Inflammatory macrophage (primary cell): ENCODE measurements around the gene TYMP.
A peak's percentile ranks its signal among the peaks of the same experiment; 100 is the strongest.

Experiments used
- DNase-seq, 2 donors: peaks; one replicate each; pipeline ENCODE4 v3.0.0-alpha.2; 2020 to 2022

The TYMP gene

GRCh38 chr22:50562523-50563412 is 33.0 kb upstream of the TYMP start, which contains the start of gene SYCE3:
TSS of gene SYCE3 (minus strand) at chr22:50562919. CDS start at chr22:50556405, 6,514 bp downstream.
- DNase-seq, result peak; percentile 96 to 97

- no peak for DNase-seq
These were observed 31.9 kb upstream of the TYMP start for GRCh38 chr22:50561401-50562358.

GRCh38 chr22:50560034-50560433 is 30.2 kb upstream of the TYMP start:
- no peak for DNase-seq

GRCh38 chr22:50556703-50557102 is 26.9 kb upstream of the TYMP start:
- no peak for DNase-seq

- no peak for DNase-seq
These were observed 23.5 kb upstream of the TYMP start for GRCh38 chr22:50553310-50553709.

- no peak for DNase-seq
These were observed 21.4 kb upstream of the TYMP start for GRCh38 chr22:50551160-50551752.

GRCh38 chr22:50550395-50550794 is 20.6 kb upstream of the TYMP start:
- no peak for DNase-seq

GRCh38 chr22:50548921-50549790 is 19.3 kb upstream of the TYMP start:
- no peak for DNase-seq

- DNase-seq, result no peak
These were observed 18.5 kb upstream of the TYMP start for GRCh38 chr22:50548040-50548920.

- DNase-seq, result no peak
These were observed 17.6 kb upstream of the TYMP start for GRCh38 chr22:50547263-50547985.

- no peak for DNase-seq
These were observed 16.8 kb upstream of the TYMP start for GRCh38 chr22:50546326-50547262.

GRCh38 chr22:50545522-50546325 is 15.9 kb upstream of the TYMP start, which contains the start of gene KLHDC7B:
TSS of gene KLHDC7B (plus strand) at chr22:50545899. CDS start at chr22:50546244, 345 bp downstream.
- no peak for DNase-seq

GRCh38 chr22:50544746-50545253 is 15.0 kb upstream of the TYMP start:
- no peak for DNase-seq

GRCh38 chr22:50544078-50544745 is 14.4 kb upstream of the TYMP start:
- DNase-seq, result peak; percentile 75 to 80

GRCh38 chr22:50542416-50542927 is 12.7 kb upstream of the TYMP start:
- DNase-seq, result peak; percentile 92 to 97

- peak; percentile 93 to 95 for DNase-seq
These were observed 11.8 kb upstream of the TYMP start for GRCh38 chr22:50541667-50542026.

GRCh38 chr22:50540381-50540780 is 10.6 kb upstream of the TYMP start:
- no peak for DNase-seq
